ENCODE measurements around the gene TGIF2.

The TGIF2 gene

GRCh38 chr20:36573103-36573797 is at the start of gene TGIF2:
TGIF2 (plus strand) TSS chr20:36573597; CDS start chr20:36578775, 5,178 bp downstream.
- DNase-seq (ENCODE audit: low spot score) = peak; percentile 98

GRCh38 chr20:36525620-36526365 is 47.6 kb upstream of the TGIF2 start:
- DNase-seq (ENCODE audit: low spot score) = no peak

- no peak for DNase-seq (ENCODE audit: low spot score)
These were observed 46.8 kb upstream of the TGIF2 start for GRCh38 chr20:36526521-36527011.

- no peak for DNase-seq (ENCODE audit: low spot score)
These were observed 45.9 kb upstream of the TGIF2 start for GRCh38 chr20:36527331-36528125.

- no peak for DNase-seq (ENCODE audit: low spot score)
These were observed 45.1 kb upstream of the TGIF2 start for GRCh38 chr20:36528176-36528874.

- no peak for DNase-seq (ENCODE audit: low spot score)
These were observed 44.5 kb upstream of the TGIF2 start for GRCh38 chr20:36528875-36529417.

- peak; percentile 27 for DNase-seq (ENCODE audit: low spot score)
These were observed 41.0 kb upstream of the TGIF2 start for GRCh38 chr20:36532388-36532787.

GRCh38 chr20:36532822-36533221 is 40.6 kb upstream of the TGIF2 start:
- no peak for DNase-seq (ENCODE audit: low spot score)

- DNase-seq (ENCODE audit: low spot score) = no peak
These were observed 35.2 kb upstream of the TGIF2 start for GRCh38 chr20:36538026-36538722.

- DNase-seq (ENCODE audit: low spot score) = peak; percentile 19
These were observed 32.7 kb upstream of the TGIF2 start for GRCh38 chr20:36540551-36541211.

GRCh38 chr20:36541227-36541767 is 32.1 kb upstream of the TGIF2 start, which contains the start of gene MYL9:
MYL9 (plus strand) TSS chr20:36541519; CDS start chr20:36544885, 3,366 bp downstream.
- DNase-seq (ENCODE audit: low spot score) = peak; percentile 44

GRCh38 chr20:36541768-36542488 is 31.5 kb upstream of the TGIF2 start:
- peak; percentile 56 for DNase-seq (ENCODE audit: low spot score)

- peak; percentile 30 for DNase-seq (ENCODE audit: low spot score)
These were observed 30.7 kb upstream of the TGIF2 start for GRCh38 chr20:36542516-36543183.

GRCh38 chr20:36543184-36544133 is 29.9 kb upstream of the TGIF2 start:
- peak; percentile 26 for DNase-seq (ENCODE audit: low spot score)

- peak; percentile 66 for DNase-seq (ENCODE audit: low spot score)
These were observed 29.0 kb upstream of the TGIF2 start for GRCh38 chr20:36544134-36545018.

GRCh38 chr20:36546111-36546736 is 27.2 kb upstream of the TGIF2 start:
- DNase-seq (ENCODE audit: low spot score) = no peak
